ENCODE measurements around the gene TNKS1BP1.

Gene TNKS1BP1

GRCh38 chr11:57331720-57332119 lies 7.0 kb upstream of the TNKS1BP1 start:
- no peak for DNase-seq

- no peak for DNase-seq
Measured at GRCh38 chr11:57330029-57330428, 5.3 kb upstream of the TNKS1BP1 start.

DNA sequence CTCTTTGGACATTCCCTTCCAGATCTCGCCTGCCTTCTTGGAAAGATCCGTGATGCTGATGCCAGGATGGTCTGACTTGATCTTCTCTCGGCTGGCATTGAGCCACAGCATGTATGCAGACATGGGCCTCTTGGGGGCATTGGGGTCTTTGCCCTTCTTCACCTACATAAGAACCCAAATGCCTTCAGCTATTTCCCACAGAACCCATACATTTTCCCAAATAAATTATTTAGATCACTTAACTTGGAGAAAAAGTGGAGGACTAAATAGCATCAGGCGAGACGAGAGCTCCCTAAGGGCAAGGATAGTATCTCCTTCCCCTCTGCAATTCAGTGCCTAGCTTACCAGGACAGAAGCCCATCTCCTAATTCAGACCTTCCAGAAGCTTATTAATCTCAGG lies 3.0 kb upstream of the TNKS1BP1 start:
- no peak for DNase-seq

DNA sequence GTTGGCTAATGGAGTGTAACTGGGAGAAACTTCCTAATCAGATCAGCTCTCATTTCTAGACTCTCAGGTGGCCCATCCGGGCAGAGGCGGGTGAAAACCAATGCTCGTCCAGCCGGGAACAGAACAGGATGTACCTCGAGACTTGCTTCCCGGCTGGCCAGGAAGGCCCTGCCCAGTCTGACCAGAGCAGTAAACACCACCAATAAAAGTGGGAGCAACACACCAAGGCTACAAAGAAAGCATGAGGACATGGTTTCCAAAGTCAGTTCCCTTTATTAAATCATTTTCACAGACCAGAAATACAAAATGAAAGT lies 940 bp upstream of the TNKS1BP1 start:
- no peak for DNase-seq

DNA sequence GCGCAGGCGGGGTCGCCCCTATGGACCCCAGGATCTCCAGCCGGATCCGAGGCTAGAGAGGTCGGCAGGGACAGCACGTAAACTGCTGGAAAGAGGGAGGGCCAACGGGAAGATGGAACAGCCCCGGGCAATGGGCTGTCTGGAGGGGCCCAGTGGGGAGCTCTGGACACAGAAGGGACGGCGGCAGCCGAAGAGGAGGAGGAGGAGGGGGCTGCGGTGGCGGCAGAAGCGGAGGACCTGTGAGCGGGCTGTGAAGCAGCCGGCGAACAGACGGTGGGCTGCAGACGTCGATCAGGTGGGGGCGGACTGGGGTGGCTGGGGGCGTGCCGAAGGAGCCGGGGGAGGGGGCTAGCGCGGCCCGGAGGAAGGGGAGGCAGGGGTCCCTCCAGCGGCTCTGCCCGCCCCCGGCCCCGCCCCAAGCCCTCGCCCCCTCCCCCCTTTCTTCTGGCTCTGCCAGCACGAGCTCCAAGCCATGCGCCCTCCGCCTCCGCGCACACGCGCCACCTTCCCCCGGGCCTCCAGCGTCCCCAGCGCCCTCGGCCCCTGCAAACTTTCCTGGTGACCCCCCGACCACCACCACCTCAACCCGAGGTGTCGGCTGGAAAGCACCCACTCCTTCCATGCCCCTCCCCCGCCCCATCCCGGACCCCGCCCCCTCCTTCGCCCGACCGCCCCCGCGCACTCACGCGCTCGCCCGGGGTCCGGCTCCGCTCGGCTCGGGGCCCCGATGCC lies 432 bp downstream of the TNKS1BP1 start:
- DNase-seq, result no peak

DNA sequence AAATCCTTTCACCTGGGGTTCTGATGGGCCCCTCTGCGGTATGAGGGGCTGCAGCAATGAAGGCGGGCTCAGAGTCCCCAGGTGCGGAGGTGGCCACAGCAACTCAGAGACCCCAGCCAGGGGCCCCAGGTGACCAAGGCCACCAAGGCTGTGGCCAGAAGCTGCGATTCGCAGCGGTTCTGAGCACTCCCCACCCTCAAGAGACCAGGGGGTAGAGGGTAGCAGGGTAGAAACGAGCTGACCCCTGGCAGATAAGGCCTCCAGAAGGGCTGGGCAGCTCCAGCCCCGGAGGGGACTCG lies 948 bp downstream of the TNKS1BP1 start:
- DNase-seq, result no peak

GRCh38 chr11:57323167-57323854 lies 1.4 kb downstream of the TNKS1BP1 start:
- DNase-seq, result no peak

DNA sequence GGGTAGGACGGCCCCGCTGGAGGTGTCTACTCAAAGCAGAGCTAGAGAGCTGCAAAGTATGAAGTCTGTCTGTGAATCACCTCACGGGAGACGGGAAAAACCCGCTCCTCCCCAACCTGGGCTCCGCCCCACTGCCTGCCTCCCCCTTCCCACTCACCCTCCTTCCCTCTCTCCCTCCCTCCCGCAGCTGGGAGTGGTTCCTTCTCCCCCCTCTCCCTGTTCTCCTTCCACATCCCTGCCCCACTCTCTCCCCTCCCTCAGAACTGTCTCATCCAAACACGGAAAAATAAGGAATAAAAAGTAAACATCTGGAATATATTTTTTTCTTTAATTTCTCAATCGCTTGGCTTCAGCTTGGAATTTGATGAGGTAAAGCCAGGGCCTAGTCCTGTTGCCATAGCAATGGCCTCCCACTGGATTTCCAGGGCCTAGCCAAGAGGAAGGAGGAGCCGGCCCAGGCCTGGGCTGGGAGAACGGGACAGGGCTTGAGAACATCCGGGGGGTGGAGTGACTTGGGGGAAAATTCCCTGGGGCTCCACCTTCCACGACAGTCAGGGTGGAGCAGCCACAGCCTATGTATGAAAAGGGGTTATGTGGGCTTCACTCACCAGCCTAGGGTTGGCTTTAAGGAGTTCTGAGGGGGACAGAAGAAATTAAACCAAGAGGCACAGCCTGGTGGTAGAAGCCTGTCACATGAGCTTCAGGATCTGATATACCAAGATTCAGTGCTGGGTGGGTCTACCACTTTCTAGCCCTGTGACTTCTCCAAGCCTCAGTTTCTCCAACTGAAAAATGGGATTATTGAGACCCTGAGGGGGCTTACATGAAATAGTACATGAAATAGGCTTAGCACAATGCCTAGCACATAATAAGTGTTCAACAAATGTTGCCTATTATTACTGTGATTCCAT lies 2.2 kb downstream of the TNKS1BP1 start:
- no peak for DNase-seq

- DNase-seq, result no peak
Measured at GRCh38 chr11:57321388-57322255, 3.1 kb downstream of the TNKS1BP1 start.

DNA sequence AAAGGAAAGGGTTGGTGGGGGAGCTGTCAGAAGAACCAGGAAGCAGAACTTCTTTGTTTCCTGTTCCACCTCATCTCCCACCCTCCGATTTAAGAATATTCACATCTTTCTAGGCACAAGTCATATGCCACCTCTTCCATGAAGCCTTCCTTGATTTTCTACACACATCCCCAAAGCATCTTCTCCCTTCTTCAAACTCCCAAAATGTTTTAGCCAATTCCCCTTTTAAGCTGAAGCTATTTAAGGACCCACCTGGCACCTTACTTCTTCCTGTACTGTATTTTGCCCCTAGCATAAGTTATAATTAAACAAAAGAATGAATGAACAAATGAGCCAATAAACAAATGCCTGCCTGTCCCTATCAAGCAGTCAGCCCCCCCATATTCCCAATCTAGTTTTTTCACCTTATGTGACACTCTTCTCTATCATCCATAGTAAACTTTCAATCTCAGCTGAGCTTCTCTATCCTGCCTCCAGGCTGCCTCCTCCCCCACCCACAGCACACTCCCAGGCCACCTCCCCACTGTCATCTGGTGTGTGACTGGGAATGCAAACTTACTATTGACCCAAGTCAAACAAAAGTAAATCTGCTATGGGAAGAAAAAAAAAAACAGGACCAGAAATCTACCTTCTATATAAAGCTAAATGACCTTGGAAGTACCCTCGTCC lies 3.9 kb downstream of the TNKS1BP1 start:
- no peak for DNase-seq

DNA sequence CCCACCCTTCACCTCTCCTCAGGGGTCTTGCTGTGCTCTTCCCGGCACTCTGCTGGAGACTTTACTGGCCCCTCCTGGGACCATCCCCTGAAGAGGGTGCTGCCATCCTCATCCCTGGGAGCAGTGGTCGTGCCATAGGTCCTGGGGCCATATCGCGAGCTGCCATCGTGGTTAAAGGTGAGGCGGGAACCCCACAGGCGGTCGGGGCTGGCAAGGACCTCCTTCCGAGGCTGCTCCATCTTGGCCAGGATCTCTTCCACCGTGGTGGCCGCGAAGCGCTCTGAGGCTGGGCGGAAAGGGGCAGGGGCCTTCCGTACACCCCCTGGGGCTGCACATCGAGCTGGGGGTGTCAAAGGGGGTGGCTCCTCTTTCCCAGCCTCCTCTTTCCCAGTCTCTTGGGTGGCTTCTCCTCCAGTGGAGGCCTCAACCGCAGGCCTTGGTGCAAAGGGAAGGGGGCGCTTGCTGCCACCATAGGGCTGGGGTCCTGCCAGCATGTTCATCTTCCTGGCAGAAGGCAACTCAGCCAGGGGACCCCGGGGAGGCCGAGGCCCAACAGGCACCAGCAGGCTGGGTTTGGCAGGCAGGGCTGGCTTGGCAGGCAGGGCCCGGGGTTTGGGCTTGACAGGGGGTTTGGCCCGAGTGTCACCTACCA lies 4.6 kb downstream of the TNKS1BP1 start:
- no peak for DNase-seq

DNA sequence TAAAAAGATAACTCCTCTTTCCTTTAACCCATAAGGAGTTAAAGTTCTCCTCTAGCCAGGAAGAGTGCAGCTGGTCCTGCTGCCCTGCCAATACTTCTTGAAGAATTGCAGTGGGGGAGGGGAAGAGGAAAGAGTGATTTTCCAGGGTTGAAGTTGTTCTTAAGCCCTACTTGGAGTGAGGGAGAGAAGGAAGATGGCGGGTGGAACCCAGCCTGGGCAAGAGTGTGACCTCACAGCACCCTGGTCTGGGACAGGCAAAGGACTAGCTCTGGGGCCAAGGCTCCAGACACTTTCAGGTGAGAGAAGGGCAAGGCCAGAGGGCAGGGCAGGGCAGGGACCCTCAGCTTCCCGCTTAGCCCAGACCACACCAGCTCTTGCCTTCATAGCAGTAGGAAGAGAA lies 6.6 kb downstream of the TNKS1BP1 start:
- no peak for DNase-seq

GRCh38 chr11:57316017-57316416 lies 8.7 kb downstream of the TNKS1BP1 start:
- DNase-seq, result no peak

- peak; percentile 15 for DNase-seq
Measured at GRCh38 chr11:57315491-57315890, 9.3 kb downstream of the TNKS1BP1 start.

DNA sequence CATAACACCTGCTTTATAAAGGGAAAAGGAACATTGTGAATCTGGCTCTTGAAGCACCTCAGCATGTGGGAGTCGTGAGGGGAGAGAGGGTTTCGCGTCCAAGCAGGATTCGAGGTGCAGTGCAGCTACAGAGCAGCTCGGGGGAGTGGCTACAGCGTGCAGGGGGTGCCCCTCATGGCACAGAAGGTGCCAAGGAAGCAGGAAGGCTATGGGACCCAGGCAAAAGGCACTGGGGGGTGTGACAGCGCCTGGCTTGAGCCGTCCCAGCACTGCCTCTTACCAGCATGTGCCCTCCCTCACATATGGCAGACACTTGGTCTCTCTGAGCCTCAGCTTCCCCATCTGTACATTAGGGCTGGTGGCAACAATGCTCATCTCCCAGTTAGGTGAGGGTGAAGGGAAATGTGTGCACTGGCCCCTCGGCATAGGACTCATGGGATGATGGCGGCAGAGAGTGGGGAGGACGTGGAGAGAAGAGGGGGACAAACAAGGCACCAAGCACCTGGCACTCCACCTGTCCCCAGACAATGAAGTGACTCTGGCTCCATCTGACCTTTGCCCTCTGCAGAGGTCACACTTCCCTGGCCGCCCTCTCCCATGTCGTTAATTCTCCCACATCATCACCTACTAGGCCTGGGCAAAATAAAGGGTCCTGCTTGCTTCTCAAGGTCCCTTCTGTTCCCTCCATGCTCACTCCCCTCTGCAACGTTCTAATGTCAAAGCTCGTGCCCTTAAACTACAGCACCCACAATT lies 10.4 kb downstream of the TNKS1BP1 start:
- no peak for DNase-seq

DNA sequence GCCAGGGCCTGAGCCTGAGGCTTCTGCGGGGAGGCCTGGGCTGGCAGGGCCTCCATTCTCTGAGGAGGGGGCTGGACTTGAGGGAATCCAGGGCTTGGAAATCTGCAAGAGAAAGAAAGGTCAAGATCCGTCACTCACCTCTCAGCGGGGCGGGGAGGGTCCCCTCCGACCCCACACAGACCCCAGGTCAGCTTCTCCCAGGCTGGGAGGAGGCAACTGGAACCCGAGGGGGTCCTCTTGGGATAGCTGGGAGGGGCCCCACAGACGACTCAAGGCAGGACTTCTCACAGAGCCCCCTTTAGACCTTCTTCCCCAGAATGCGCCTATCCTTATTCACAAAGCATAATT lies 11.0 kb downstream of the TNKS1BP1 start:
- no peak for DNase-seq

DNA sequence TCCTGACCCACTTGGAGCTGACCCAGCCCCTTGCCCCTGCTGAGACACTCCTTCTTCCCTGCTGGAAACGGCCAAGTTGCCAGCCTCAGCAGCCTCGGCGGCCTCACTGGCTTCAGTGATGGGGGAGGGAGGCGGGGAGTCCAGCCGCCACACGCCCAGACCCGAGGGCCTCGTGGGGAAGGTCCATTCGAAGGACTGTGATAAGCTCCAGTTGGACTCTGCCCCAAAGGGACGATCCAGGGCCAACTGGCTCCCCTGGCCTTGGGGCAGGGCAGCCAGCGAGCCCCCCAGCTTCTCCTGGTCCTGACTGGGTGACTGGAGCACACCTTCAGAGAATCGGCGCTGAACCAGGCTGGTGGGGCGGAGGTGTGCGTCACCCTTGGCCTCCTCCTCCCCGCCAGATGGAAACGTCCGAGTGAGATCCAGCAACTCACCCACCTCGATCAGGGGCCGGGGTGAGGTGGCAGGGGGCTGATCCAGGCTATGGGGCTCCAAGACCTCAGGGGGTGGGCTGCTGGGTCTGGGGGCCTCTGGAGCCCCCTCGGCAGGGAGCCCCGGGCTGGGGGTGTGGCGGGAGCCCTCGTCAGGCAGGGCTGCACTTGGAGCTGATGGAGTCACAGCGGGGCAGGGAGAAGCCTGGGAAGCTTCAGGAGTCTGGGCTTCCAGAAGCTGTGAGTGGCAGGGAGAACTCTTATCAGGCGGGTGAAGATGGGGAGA lies 11.5 kb downstream of the TNKS1BP1 start:
- DNase-seq, result no peak

DNA sequence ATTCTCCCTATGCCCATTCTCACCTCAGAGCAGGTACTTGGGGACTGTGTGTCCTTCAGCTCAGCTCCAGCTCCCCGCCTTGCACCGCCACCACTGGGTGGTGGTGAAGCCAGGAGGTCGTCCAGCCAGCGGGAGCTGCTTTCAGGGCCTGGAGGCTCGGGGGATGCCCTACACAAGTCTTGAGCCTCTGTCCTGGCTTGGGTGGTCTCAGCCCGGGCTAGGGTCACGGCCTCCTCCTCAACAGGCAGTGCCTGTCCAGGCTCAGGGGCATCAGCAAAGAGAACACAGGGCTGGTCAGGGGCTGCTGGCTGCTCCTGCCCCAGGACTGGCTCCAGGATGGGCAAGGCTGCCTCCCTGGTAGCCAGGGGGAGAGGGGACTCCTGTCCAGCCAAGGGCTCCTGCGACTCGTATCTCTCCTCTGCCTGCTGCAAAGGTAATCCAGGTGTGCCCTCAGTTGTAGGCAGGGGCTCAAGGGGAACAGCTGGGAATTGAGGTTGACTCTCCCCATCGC lies 12.2 kb downstream of the TNKS1BP1 start:
- DNase-seq, result no peak

DNA sequence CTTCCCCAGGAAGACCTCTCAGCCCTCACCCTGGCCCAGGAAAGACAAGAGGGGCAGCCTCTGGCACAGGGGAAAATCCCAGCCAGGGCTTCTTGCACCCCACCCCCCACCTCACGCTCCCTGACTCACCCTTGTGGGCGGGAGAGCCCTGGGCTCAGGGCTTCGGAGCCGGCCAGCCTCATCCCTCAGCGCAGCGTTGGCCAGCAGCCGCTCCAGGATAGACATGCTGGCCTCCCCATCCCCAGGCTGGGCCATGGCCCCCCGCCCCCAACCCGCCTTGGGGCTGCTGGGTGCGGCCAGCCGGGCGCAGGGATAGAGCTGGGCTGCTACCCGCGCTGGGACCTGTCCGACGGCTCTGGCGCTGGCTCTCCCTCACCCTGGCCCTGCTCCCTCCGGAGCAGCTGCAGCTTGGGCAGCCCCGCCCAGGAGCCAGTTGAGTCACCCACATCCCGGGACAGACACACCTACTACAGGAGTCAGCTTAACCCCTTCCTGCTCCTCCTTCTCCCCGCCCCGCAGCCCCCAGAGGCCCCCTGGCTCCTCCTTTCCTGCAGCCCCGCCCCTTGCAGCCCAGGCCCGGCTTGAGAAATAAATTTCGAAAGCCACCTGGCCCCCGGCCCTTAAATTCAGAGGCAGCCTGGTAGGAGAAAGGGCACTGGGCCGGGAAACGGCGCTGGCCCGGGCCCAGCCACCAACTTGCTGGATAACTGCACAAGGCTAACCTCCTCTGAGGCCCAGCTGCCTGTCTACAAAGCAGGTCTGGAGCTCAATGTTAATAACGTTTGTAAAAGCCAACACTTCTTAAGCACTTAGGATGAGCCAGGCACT lies 13.4 kb downstream of the TNKS1BP1 start:
- peak; percentile 65 for DNase-seq

Data from GDM1 (cell line).